NCI-H1694 (cell line): ENCODE measurements around the gene MYO1C.

Experiments used
- DNase-seq: peaks from one replicate; lab custom pipeline; 2025; lab: John Stamatoyannopoulos, UW

The MYO1C gene

DNA sequence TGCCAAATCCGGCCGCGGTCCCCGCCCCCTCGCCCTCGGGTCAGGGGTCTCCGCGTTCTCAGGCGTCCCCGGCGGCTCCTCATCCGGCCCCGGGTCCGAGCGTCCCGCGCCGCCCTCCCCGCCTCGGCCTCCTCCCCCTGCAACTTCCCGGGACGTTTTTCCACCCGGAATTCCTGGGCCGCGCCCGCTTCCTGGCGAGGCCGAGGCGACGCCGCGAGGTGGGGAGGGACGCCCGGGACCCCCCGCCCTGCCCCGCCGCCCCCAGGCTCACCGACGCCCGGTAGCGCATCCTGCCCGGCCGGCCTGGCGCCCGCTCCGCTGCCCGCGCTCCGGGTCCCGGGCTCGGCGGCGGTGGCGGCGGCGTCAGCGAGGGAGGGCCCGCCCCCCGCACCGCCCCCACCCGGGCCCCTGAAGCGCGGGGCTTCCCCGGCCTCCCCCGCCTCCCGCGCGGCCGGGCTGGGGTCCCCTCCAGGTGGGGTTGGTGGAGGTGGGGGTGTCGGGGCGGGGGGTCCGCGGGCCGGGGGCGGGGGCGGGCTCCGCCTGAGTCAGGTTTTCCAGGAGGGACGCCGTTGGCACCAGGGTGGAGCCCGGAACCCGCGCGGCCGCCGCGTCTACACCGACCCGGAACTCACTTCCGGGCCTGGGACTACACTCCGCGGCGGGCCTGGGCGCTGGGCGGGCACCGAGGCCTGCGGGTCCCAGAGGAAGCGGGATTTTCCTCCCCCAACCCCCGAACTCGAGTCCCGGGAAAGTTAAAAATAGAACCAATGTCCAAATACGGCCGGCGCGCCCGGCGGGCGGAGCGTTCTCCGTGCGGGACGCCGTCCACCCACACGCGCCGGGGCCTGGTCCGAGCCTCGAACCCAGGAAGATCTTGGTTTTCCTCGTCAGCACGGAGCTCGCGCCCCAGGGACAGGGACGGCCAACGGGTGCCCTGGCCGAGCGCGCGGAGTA, 6.8 kb downstream of the MYO1C start:
- DNase-seq: no peak

DNA sequence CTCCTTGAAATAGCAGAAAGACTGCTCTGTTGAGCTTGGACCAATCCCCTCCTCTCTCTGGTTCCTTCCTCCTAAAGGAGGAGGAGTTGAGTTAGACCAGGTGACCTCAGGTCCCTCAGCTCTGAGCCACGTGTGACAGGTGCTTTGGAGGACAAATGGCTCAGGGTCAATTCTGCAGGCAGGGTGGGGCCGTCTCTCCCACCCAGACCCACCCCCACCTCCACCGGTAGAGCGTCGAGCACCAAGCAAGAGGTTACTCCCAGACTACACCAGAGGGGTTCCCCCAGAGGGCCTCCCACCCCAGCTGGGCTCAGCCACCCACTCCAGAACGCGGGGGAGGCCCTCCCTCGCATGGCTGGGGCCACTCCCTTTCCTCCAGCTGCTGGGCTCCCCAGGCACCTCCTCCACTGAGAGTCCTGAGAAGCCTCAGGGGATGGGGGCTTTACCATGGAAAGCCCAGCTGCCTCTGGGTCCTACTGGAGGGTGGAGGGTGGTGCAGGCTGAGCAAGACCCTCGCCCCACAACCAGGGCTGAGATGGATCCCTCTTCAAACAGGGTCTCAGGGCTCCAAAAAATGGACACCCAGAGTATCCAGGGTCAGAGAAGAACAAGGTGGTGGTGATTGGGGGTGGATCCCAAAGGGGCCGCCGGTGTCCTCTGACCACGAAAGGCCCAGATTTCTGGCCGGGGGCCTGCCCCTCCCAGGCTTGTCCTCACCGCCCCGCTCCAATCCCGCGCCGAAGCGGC, 7.6 kb downstream of the MYO1C start:
- DNase-seq: peak; percentile 24

DNA sequence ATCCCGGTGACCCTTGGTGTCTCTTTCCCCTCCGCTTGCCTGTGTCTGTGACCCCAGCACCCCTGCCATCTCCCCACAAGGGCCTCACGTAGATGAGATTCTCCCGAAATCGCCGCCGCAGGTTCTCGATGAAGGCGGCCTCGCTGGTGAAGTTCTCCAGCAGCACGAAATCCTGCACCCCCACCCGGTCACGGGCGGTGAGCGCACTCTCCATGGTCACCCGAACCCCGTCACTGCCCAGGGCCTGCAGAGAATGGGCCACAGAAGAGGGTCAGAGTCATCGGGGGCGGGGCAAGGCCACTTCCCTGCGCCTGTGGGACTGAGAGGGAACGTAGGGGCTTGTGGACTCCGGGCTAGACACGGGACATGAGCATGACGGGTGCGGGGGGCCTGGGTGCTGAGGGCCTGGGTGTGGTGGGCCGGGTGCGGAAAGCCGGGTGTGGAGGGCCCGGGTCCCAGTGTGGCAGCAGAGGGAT, 8.4 kb downstream of the MYO1C start:
- DNase-seq: no peak

DNA sequence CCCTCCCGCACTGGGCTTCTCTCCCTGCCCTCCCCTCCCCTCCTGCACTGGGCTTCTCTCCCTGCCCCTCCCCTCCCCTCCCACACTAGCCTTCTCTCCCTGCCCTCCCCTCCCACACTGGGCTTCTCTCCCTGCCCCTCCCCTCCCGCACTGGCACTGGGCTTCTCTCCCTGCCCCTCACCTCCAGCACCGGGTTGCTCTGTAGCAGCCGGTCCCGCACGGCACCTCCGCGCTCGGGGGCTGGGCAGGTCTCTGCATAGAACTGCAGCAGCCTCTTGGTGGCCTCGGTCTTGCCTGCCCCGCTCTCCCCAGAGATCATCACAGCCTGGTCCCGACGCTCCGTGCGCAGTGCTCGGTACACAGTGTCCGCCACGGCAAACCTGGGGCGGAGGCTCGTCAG, 9.8 kb downstream of the MYO1C start:
- no peak for DNase-seq

DNA sequence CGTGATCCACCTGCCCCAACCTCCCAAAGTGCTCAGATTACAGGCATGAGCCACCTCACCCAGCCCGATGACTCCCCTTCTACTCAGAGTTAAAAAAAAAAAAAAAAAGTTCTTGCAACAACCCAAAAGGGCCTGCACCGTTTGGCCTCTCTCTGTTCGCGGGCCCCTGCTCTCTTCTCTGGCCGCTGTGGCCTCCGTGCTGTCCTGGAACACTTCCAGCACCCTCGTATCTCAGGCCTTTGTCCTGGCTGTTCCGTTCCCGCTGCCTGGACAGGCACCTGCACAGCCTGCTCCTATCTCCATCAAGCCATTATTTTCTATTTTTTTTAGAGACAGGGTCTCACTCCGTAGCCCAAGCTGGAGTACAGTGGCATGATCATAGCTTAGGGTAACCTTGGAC, 10.8 kb downstream of the MYO1C start:
- no peak for DNase-seq

DNA sequence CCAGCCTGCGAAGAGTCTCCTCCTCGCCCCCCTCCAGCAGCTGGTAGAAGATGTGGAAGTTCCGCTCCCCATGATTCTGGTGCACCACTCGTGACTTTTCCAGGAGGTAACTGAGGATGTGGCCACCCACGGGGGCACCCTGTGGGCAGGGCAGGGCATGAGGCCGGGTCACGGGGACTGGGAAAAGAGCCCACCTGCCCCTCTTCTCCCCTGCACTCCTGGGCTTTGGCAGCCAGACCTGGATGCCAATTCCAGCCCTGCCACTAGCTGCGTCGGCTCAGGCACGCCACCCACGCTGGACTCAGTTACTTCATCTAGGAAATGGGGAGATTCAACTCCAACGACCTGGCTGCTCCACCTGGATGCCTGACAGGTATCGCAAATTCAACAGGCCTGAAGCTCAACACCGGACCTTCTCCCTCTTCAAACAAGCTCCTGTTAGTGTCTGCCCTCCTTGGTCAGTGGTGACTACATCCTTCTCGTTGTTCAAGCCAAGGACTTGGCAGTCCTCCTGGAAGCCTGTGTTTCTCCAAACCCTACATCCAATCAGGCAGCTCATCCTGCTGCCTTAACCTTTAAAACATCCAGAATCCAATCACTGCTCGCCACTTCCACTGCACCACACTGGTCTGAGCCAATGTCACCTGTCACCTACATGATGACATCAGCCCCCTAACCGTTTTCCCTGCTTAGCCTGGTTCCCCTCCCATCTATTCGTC, 11.6 kb downstream of the MYO1C start:
- DNase-seq: no peak

DNA sequence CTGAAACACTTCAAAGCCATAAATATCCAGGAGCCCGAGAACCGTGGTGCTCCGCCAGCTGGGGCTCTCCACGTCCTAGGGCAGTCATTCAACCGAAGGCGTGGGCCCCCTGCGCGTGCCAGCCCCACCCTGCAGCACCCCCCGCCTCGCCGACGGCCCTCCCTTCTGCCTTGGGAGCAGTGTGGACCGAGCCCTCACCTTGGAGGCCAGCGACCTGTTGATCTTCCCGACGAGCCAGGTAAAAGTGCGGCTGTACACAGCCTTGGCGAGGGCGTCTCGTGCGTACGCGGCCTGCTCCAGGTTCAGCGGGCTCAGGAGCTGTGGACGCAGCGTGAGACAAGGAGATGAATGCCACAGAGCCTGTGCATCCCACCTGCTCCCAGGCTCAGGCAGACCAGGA, 14.1 kb downstream of the MYO1C start:
- no peak for DNase-seq

DNA sequence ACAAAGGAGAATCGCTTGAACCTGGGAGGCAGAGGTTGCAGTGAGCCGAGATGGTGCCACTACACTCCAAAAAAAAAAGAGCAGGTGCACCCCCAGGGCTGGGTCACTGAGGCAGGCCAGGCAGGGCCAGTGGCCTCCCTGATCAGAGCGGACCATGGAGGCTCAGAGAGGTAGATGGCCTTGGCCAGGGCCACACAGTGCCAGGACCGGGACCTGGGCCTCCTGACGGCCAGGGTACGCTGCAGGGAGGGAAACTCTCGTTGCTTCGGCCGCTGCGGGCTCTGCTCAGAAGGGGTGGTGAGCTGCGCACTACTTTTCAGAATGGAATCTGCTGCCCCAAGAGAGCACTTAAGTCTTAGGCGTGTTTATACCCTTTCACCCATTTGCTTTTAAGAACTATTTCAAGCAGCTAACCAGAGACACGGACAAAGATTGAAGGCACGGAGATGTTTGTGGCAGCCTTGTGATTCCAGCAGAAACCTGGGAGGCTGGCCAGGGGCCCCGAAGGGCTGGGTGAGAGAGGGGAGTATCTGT, 17.1 kb downstream of the MYO1C start:
- no peak for DNase-seq

DNA sequence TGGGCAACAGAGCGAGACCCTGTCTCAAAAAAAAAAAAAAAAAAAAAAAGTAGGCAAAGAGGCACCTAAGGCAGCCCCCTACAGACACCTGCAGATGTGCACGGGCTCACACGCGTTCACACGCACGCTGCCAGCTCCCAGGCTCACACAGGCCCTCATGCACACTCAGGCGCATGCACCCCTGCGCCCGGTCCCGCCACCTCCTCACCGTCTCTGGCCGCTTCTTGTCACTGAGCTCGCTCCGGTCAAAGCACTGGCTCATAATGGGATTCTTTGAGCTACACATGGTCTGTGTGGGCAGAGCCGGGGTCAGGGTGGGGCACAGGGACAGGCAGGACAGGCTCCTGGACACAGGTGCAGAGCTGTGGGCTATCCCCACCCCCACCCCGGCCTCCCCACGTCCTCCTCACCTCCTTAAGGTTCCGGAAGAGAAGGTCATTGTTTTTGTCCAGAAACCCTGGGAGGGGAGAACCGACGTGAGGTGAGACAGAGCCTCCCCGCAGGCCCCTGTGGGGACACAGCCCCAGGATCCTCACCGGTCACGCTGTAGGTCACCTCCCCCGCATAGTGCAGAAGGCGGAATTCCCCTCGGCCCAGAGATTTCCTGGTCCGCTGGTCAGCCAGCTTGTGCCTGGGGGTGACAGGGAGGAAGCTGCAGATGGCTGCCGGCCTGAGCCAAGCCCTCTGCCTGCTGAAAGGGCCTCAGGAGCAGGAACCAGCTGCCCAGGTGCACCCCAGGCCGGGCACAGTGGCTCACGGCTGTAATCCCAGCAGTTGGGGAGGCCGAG, 17.9 kb downstream of the MYO1C start:
- no peak for DNase-seq

DNA sequence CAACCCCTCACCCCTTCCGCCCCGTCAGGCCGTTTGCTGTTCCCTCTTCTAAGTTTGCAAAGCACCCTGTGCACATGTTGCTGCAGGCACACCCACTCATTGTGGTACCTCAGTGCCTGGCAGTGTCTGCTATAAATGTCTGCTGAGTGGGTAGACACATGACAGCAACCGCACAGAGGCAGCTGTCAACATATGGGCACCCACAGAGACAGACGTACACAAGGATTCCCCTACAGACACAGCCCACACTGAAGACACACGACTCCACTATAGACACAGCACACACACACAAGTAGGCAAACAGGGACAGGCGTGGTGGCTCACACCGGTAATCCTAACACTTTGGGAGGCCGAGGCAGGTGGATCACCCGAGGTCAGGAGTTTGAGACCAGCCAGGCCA, 18.6 kb downstream of the MYO1C start:
- DNase-seq: no peak

DNA sequence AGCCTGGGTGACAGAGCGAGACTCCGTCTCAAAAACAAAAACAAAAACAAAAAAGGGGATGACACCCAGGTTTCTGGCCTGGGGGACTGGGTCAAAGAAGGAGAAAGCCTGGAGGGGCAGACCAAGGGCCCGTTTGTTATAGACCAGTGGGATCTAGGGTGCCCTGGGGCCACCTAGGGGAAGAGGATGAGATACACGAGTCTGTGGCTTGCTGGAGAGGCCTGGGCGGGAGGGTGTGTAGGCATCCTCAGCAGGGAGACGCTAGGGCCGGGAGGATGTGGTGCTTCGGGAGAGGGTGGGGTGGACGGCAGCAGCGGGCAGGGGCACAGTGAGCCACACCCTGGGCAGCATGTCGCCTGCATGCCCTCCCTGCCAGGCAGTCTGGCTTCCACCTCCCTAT, 19.3 kb downstream of the MYO1C start:
- no peak for DNase-seq

DNA sequence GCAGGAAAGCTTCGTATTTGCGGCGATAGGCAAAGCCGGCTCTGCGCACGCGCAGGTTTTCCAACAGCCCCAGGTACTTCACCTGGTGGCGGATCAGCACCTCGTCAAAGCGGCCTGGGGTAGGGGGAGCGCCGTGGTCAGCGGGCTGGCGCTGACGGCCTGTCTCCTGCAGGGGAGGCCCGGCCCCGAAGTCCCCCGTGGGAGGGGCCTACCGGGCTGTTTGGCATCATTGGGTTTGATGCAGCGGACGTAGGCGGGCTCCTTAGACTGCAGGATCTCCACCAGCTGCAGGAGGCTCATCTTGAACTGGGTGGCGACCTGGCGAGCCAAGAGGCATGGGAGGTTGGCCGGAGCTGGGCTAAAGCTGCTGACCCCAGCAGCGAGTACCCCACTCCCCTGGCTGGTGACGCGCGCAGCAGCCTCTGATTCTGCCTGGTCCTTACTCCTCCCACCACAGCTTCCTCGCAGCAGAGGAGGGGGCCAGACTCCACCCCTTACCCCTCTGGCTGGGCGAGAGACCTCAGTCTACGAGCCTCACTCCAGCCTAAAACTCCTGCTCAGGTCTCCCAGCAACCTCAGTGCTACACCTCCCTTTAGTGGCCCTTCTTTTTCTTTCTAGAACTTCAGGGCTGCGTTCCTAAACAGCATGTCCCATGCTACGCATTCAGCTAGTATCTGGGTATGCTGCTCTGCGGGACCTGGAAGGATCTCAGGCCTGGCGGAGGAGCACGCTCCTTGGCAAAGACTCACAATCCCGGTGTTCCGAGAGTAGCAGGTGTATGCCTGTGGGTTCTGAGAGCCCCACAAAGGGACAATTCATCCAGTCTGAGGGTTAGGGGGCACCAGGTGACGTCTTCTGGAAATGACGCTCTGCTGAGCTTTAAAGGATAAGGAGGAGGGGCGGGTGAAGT, 20.3 kb downstream of the MYO1C start:
- no peak for DNase-seq

DNA sequence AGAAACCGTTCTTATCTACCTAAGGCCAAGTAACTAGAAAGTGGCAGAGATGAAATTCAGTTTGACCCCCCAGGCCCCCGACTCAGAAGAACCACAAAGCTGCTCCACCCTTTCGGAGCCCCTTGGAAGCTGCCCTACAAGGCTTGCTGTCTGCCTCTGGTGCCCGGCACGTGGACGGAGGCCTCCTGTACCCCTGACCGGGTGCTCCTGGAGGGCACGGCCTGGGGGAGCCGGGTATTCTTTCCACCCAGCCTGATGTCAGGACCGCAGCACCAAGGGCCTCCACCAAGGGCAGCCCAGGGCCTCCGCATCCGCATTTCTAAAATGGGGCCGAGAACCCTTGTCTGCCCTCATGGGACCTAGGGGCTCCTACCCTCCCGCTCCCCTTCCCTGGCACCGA, 21.0 kb downstream of the MYO1C start:
- DNase-seq: no peak

DNA sequence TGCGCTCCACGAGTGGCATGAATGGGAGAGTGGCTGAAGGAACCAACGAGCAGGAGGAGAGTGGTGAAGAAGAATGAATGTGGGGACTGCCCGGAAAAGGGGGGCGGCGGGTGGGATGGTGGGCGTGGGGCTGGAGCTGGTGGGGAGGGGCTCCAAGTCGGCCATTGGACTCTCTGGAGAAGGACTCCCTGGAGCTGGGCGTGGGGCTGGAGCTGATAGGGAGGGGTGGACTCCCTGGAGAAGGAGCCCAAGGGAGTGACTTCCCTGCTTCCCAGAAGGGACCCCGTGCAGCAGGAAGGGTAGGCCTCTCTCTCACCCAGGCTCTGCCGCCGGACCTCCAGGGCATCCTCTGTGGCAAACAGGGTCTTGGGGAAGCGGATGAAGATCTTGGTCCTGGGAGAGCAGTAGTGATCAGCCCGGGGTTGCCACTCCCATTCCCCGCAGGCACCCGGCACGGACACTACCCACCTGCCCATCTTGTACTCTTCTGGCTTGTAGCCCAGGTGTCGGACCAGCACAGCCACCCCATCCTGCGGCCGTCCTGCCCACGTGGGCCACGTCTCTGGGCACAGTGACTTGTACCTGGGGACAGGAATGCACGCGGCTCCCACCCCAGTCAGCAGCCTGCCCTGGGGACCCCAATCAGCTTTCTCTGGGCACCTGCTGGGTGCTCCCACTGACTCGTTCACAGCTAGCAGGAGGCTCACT, 21.6 kb downstream of the MYO1C start:
- DNase-seq: no peak

DNA sequence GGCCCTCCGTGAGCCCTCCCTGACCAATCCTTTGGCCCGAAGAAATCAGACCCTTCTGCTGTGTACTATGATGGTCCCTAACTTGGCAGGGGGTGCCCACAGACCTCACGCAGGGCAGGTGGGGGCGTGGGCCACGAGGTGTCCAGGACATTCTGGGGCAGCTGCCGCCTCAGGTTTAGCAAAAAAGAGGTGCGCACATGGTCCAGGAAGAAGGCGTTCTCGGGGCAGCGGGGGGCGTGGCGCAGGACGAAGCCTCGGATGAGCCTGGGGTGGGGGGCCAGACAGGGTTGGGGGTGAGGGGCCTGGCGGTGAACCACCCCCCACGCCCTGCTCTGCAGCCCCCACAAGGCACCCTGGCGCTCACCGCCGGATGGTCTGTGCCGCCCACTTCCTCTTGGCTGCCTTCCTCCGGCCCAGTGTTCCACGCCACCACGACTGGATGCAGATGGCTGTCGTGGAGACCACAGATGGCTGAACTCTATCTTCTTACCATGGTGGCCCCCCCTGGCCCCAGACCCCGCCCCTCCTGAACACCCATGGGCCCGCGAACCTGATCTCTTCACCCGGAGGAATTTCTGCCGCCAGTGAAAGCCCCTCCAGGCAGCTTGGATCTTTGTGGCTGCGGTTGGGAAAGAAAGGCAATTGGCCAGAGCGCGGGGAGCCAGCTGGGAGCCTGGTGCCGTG, 22.3 kb downstream of the MYO1C start:
- DNase-seq: no peak

DNA sequence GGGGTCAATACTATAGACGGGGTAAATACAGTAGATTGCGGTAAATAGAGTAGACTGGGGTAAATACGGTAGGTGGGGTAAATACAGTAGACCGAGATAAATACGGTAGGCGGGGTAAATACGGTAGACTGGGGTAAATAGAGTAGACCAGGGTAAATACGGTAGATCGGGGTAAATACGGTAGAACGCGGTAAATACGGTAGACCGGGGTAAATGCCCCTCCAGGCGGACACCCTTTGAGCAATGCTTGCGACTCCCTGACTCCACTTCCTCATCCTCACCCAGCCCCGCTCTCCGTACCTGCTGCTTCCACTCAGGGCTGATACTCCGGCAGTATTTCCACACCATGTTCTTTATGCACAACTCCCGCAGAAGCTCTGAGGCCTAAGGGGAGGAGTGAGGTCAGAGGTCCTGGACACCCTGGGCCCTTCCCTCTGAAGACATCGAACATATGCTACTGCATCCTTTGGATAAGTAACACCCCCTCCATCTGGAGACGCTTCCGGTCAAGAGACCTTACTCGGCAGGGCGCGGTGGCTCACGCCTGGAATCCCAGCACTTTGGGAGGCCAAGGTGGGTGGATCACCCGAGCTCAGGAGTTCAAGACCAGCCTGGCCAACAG, 23.1 kb downstream of the MYO1C start:
- no peak for DNase-seq

DNA sequence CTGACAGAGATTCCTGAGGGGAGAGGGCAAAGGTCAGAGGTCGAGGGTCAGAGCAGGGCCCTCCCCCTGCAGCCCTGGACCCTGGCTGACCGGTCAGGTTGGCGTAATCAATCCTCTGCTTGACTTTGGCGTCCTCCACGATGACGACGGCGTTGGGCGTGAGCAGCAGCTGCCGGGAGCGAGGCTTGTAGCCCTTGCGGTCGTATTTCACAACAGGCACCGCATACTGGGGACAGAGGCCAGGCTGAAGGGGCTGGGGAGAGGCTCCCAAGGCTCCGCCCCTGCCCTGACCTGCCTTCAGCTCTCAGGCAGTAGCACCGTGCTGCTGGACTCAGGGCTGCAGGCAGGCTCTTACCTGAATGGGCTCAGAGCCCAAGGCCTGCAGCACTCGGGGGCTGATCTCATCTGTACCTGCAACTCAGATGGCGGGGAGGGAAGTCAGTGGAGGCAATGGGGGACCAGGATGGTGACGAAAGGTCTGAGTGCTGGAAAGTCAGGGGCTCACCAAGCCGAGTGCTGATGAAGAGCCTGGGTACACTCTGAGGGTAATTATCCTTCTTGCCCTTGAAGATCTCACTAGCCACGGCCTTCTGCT, 24.5 kb downstream of the MYO1C start:
- DNase-seq: no peak

DNA sequence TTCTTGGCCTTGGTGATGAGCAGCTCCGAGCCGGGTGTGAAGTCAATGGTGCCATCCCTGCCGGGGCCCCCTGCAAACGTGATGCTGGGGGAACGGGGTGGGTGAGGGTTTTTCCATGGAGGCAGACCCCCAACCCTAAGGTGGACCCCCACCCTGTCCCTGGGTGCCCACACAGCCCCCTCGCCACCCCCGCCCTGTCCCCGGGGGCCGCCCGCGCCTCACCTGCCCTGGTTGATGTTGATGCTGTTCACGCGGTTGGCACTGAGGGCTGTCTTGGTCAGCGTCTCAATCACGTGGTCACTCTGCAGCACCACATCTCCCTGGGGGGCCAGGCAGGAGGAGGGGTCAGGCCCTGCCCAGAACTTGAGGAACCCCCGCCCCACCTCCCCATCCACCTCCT, 25.2 kb downstream of the MYO1C start:
- DNase-seq: no peak
